GM23338 (cell line): ENCODE measurements around the gene GABRB3. TPM values are rescaled to one million over a fixed set of nuclear protein-coding genes. Genes with fewer than 3 reads are reported as not detected.

Experiments
- ATAC-seq: fragments of 200-7000 bp; cut with Tn5 transposase; 3 replicates; pipeline ENCODE4 v1.9.1; 2020
- DNase-seq: peaks from one replicate; pipeline ENCODE4 v3.0.0-alpha.2; 2015; ENCODE audit warnings: low spot score
- H2AFZ ChIP-seq: fragments of 200-600 bp; sonication (generic); 2 replicates; pipeline ENCODE4 v1.8.0; 2016; ENCODE audit warnings: antibody characterized with exemption, mild to moderate bottlenecking, moderate library complexity
- H3F3A ChIP-seq: fragments of 200-600 bp; sonication (generic); replicated peaks from 2 replicates; pipeline ENCODE4 v1.8.0; 2017; ENCODE audit warnings: antibody characterized with exemption, mixed run types, low read depth
- H3K27ac ChIP-seq: fragments of 200-600 bp; sonication (generic); 2 replicates; pipeline ENCODE4 v1.6.1; 2016; ENCODE audit warnings: low read depth
- H3K27me3 ChIP-seq: fragments of 200-600 bp; sonication (generic); 2 replicates; pipeline ENCODE4 v1.8.0; 2016; ENCODE audit warnings: mild to moderate bottlenecking, mixed run types, moderate library complexity; ENCODE audit not compliant: insufficient read depth
- H3K36me3 ChIP-seq: fragments of 200-600 bp; sonication (generic); 2 replicates; pipeline ENCODE4 v1.8.0; 2016; ENCODE audit warnings: mild to moderate bottlenecking; ENCODE audit not compliant: insufficient read depth
- H3K4me1 ChIP-seq: fragments of 200-600 bp; sonication (generic); 2 replicates; pipeline ENCODE4 v1.8.0; 2016; ENCODE audit warnings: mild to moderate bottlenecking, moderate library complexity; ENCODE audit not compliant: insufficient read depth
- H3K4me2 ChIP-seq: fragments of 200-600 bp; sonication (generic); 2 replicates; pipeline ENCODE4 v1.7.1; 2017; ENCODE audit warnings: mixed run types
- H3K4me3 ChIP-seq: fragments of 200-600 bp; sonication (generic); 2 replicates; pipeline ENCODE4 v1.6.1; 2016; ENCODE audit warnings: mixed run types
- H3K79me2 ChIP-seq: fragments of 200-600 bp; sonication (generic); replicated peaks from 2 replicates; pipeline ENCODE4 v1.8.0; 2017; ENCODE audit warnings: mild to moderate bottlenecking; ENCODE audit not compliant: insufficient read depth
- H3K9me2 ChIP-seq: fragments of 200-600 bp; sonication (generic); 2 replicates; pipeline ENCODE4 v1.8.0; 2017; ENCODE audit not compliant: insufficient read depth
- H4K20me1 ChIP-seq: fragments of 200-600 bp; sonication (generic); replicated peaks from 2 replicates; pipeline ENCODE4 v1.8.0; 2017; ENCODE audit warnings: mild to moderate bottlenecking; ENCODE audit not compliant: insufficient read depth
- H3K27ac Mint-ChIP-seq: 2 replicates; pipeline ENCODE4 v1.8.0; 2020; ENCODE audit warnings: inconsistent platforms, mild to moderate bottlenecking, moderate library complexity, mixed read lengths
- H3K27me3 Mint-ChIP-seq: 3 replicates; pipeline ENCODE4 v1.8.0; 2022; ENCODE audit warnings: low read depth, mild to moderate bottlenecking, moderate library complexity, mixed read lengths, inconsistent platforms; ENCODE audit not compliant: insufficient read depth, poor library complexity
- H3K36me3 Mint-ChIP-seq: 3 replicates; pipeline ENCODE4 v1.8.0; 2021; ENCODE audit warnings: low read depth, mild to moderate bottlenecking, inconsistent platforms, moderate library complexity, mixed read lengths
- H3K4me1 Mint-ChIP-seq: 3 replicates; pipeline ENCODE4 v1.8.0; 2020; ENCODE audit warnings: mild to moderate bottlenecking, inconsistent platforms, mixed read lengths
- H3K4me3 Mint-ChIP-seq: 3 replicates; pipeline ENCODE4 v1.8.0; 2021; ENCODE audit warnings: moderate library complexity, mild to moderate bottlenecking, inconsistent platforms, mixed read lengths
- H3K9me3 Mint-ChIP-seq: 3 replicates; pipeline ENCODE4 v1.8.0; 2020; ENCODE audit warnings: moderate library complexity, mild to moderate bottlenecking, inconsistent platforms, mixed read lengths
- CREB1 ChIP-seq: fragments of 250-450 bp; sonication (Bioruptor Pico); IDR thresholded peaks from 2 replicates; pipeline ENCODE4 v1.5.0; 2020; ENCODE audit warnings: low read depth, mild to moderate bottlenecking, moderate library complexity
- CTCF ChIP-seq, 2 experiments: fragments of 200-600 bp in 1 of 2; sonication (generic) in 1 of 2; conservative IDR thresholded peaks; 2 replicates each; pipeline versions ENCODE4 v1.5.1 to v1.6.1; 2016 to 2017; ENCODE audit warnings: antibody characterized with exemption in 2 of 2, low read depth in 2 of 2, mild to moderate bottlenecking in 2 of 2, moderate library complexity in 1 of 2
- ETS1 ChIP-seq: IDR thresholded peaks from 2 replicates; pipeline ENCODE4 v1.6.1; 2016; ENCODE audit warnings: antibody characterized with exemption
- EZH2 ChIP-seq: fragments of 200-600 bp; sonication (generic); IDR thresholded peaks from one replicate; pipeline ENCODE4 v1.8.0; 2017; ENCODE audit warnings: antibody characterized with exemption, mild to moderate bottlenecking, low read depth; ENCODE audit not compliant: unreplicated experiment
- EZH2phosphoT487 ChIP-seq: fragments of 200-600 bp; sonication (generic); IDR thresholded peaks from one replicate; pipeline ENCODE4 v1.8.1; 2018; ENCODE audit warnings: antibody characterized with exemption; ENCODE audit not compliant: unreplicated experiment
- JUNB ChIP-seq: IDR thresholded peaks from one replicate; pipeline ENCODE4 v1.6.1; 2016; ENCODE audit warnings: antibody characterized with exemption; ENCODE audit not compliant: unreplicated experiment
- NANOG ChIP-seq: IDR thresholded peaks from 2 replicates; pipeline ENCODE4 v1.6.1; 2016; ENCODE audit warnings: antibody characterized with exemption, borderline replicate concordance
- POLR2AphosphoS5 ChIP-seq: IDR thresholded peaks from 2 replicates; pipeline ENCODE4 v1.6.1; 2016; ENCODE audit warnings: antibody characterized with exemption, low read depth
- REST ChIP-seq: IDR thresholded peaks from one replicate; pipeline ENCODE4 v1.6.1; 2018; ENCODE audit warnings: antibody characterized with exemption; ENCODE audit not compliant: unreplicated experiment
- STAT1 ChIP-seq: IDR thresholded peaks from one replicate; pipeline ENCODE4 v1.6.1; 2016; ENCODE audit warnings: antibody characterized with exemption; ENCODE audit not compliant: unreplicated experiment
- ZNF114 ChIP-seq: fragments of 250-450 bp; sonication (Bioruptor Pico); IDR thresholded peaks from 2 replicates; pipeline ENCODE4 v1.5.0; 2020; ENCODE audit warnings: mild to moderate bottlenecking, moderate library complexity
- ZNF331 ChIP-seq: fragments of 250-450 bp; sonication (Bioruptor Pico); IDR thresholded peaks from 2 replicates; pipeline ENCODE4 v1.5.0; 2020; ENCODE audit warnings: low read depth, mild to moderate bottlenecking, moderate library complexity
- ZNF462 ChIP-seq: fragments of 250-450 bp; sonication (Bioruptor Pico); IDR thresholded peaks from 2 replicates; pipeline ENCODE4 v1.5.0; 2020; ENCODE audit warnings: mild to moderate bottlenecking, moderate library complexity
- polyA plus RNA-seq: library from polyadenylated mRNA; unstranded; fragments of >200 nt; fragmentation: Nextera tagmentation; extraction: Ambion mirVana; gene quantifications from 2 replicates; pipeline ENCODE4 v1.2.1, GENCODE V29; 2016
- total RNA-seq: library from RNA; depleted of rRNA; stranded (reverse); fragments of >200 nt; shearing (Covaris generic); gene quantifications from 2 replicates; pipeline ENCODE4 v1.2.3, GENCODE V29; 2014

The GABRB3 gene
- total and polyA plus RNA-seq, 2 experiments from 2014 or later = 56.5 to 131 TPM

- peaks cover 100% of the 10 kb centered on the region for H3K79me2 ChIP-seq
- no peaks in the 10 kb centered on the region for H3K27me3 ChIP-seq
- H2AFZ ChIP-seq = no peak overlapping the region
- H3K27ac ChIP-seq = no peak overlapping the region
- Mint-ChIP-seq H3K4me3 (no peak overlapping the region), H3K9me3 (peaks cover 21% of the 10 kb centered on the region), H3K27ac (no peak overlapping the region), H3K36me3 (peaks cover 35% of the 10 kb centered on the region), H3K4me1 (peaks cover 59% of the 10 kb centered on the region), H3K27me3 (peaks cover 6% of the 10 kb centered on the region)
- H3K4me2 ChIP-seq = no peak overlapping the region
- ATAC-seq (no peak), DNase-seq (no peak)
- H4K20me1 ChIP-seq = peaks cover 7% of the 10 kb centered on the region; the same call in 1 of the 2 replicates
- no peaks in the 10 kb centered on the region for H3K9me2 ChIP-seq
- H3K4me3 ChIP-seq = no peak overlapping the region
- H3F3A ChIP-seq = no peaks in the 10 kb centered on the region
- H3K36me3 ChIP-seq = peaks cover 6% of the 10 kb centered on the region; the same call in 1 of the 2 replicates
- TF ChIP-seq POLR2AphosphoS5 = no peak
- TF ChIP-seq EZH2phosphoT487 = no peak
- no peak for TF ChIP-seq CREB1 (CRISPR knock-in tag)
- TF ChIP-seq ETS1 = no peak
- TF ChIP-seq CTCF (conservative IDR thresholded peaks at IDR 0.05; ENCODE audit: low read depth in 2 of 2) = no peak
- TF ChIP-seq JUNB = no peak
- no peak for TF ChIP-seq EZH2
- no peak for TF ChIP-seq ZNF331 (CRISPR knock-in tag)
- TF ChIP-seq NANOG = no peak
- TF ChIP-seq REST = no peak
- no peak for TF ChIP-seq STAT1
- TF ChIP-seq ZNF114 = no peak
- no peak for TF ChIP-seq ZNF462
- H3K4me1 ChIP-seq = peaks cover 38% of the 10 kb centered on the region
Measured at GRCh38 chr15:26698555-26698954, 74.3 kb downstream of the GABRB3 start.
